Progenitor cell of endocrine pancreas (in vitro differentiated cells): ENCODE data around the gene LSS. TPM values are rescaled to one million over a fixed set of nuclear protein-coding genes. Genes with fewer than 3 reads are reported as not detected.

Experiments
- DNase-seq: peaks from one replicate; pipeline ENCODE4 v3.0.0; 2021; ENCODE audit warnings: low spot score; ENCODE audit not compliant: unreplicated experiment
- H3K27ac Mint-ChIP-seq: 2 replicates; pipeline ENCODE4 v1.8.0; 2021; ENCODE audit warnings: mild to moderate bottlenecking, moderate library complexity, mixed read lengths
- H3K27me3 Mint-ChIP-seq: 2 replicates; pipeline ENCODE4 v1.8.0; 2021; ENCODE audit warnings: mixed read lengths
- H3K36me3 Mint-ChIP-seq: 2 replicates; pipeline ENCODE4 v1.8.0; 2022; ENCODE audit warnings: mixed read lengths; ENCODE audit not compliant: insufficient read depth
- H3K4me1 Mint-ChIP-seq: 2 replicates; pipeline ENCODE4 v1.8.0; 2021; ENCODE audit warnings: low read depth, mixed read lengths
- H3K4me3 Mint-ChIP-seq: 2 replicates; pipeline ENCODE4 v1.8.0; 2021; ENCODE audit warnings: low read depth, mild to moderate bottlenecking, moderate library complexity, mixed read lengths
- H3K9me3 Mint-ChIP-seq: 2 replicates; pipeline ENCODE4 v1.8.0; 2021; ENCODE audit warnings: low read depth, mixed read lengths
- CTCF ChIP-seq: fragments of 200-600 bp; sonication (generic); IDR thresholded peaks from one replicate; pipeline ENCODE4 v1.5.0; 2021; ENCODE audit warnings: antibody characterized with exemption, mild to moderate bottlenecking; ENCODE audit not compliant: unreplicated experiment
- total RNA-seq: library from RNA; stranded (reverse); gene quantifications from 2 replicates; pipeline ENCODE4 v1.2.1, GENCODE V29; 2021

The LSS gene
- total RNA-seq, 1 donor from 2014 or later, result 145 TPM

GRCh38 chr21:46139686-46140085, 88.9 kb downstream of the LSS start:
- Mint-ChIP-seq H3K27me3 (peaks cover 34% of the 10 kb centered on the region), H3K4me1 (peaks cover 11% of the 10 kb centered on the region), H3K27ac (no peak overlapping the region), H3K4me3 (no peak overlapping the region), H3K36me3 (peaks cover 4% of the 10 kb centered on the region), H3K9me3 (no peaks in the 10 kb centered on the region)
- DNase-seq, result no peak
- no peak for TF ChIP-seq CTCF

- peaks cover 4% of the 10 kb centered on the region for H3K36me3 Mint-ChIP-seq
- TF ChIP-seq CTCF, result no peak
- no peak overlapping the region for H3K27ac Mint-ChIP-seq
- H3K27me3 Mint-ChIP-seq, result peaks cover 34% of the 10 kb centered on the region
- no peaks in the 10 kb centered on the region for H3K9me3 Mint-ChIP-seq
- peaks cover 6% of the 10 kb centered on the region for H3K4me1 Mint-ChIP-seq
- no peak for DNase-seq
- no peak overlapping the region for H3K4me3 Mint-ChIP-seq
Measured at GRCh38 chr21:46138383-46138970, 90.1 kb downstream of the LSS start.

Other genes with a start within 250 kb of the LSS start
- 135 and 137 TPM in 2 replicates for gene COL6A1, start 247.0 kb downstream of the LSS start, total RNA-seq
- 32.0 and 38.6 TPM in 2 replicates for gene COL6A2, start 130.7 kb downstream of the LSS start, total RNA-seq
- gene FTCD, start 73.2 kb downstream of the LSS start, total RNA-seq, result 48.4 and 49.3 TPM in 2 replicates
- gene SPATC1L, start 44.3 kb downstream of the LSS start, total RNA-seq, result 31.4 and 32.8 TPM in 2 replicates
- gene MCM3AP, start 56.8 kb upstream of the LSS start, total RNA-seq, result 131 and 136 TPM in 2 replicates
- gene YBEY, start 57.6 kb upstream of the LSS start, total RNA-seq, result 20.9 and 21.9 TPM in 2 replicates
- gene C21orf58, start 95.1 kb upstream of the LSS start, total RNA-seq, result 28.6 and 31.5 TPM in 2 replicates
- gene PCNT, start 95.4 kb upstream of the LSS start, total RNA-seq, result 47.2 and 53.3 TPM in 2 replicates
- gene DIP2A, start 230.1 kb upstream of the LSS start, total RNA-seq, result 70.2 and 70.7 TPM in 2 replicates